Activated naive CD4-positive, alpha-beta T cell treated with anti-CD3 and anti-CD28 coated beads, Interleukin-2, amount 50 U/mL, for 72 hours (primary cell): ENCODE results near the gene ST6GALNAC2. TPM values are rescaled to one million over a fixed set of nuclear protein-coding genes. Genes with fewer than 3 reads are reported as not detected.
"Not testable (repeated sequence)": the region's sequence is repeated elsewhere in the genome, so short reads cannot be mapped to it uniquely, and the experiment has no call there.

Source experiments
- ATAC-seq, 2 donors: fragments of 150-1000 bp; cut with Tn5 transposase; 2 replicates each; pipeline ENCODE4 v1.10.0; 2021; ENCODE audit warnings: mild to moderate bottlenecking in 2 of 2, moderate library complexity in 2 of 2
- DNase-seq, 2 donors: peaks; one replicate each; pipeline ENCODE4 v3.0.0; 2021 to 2022; ENCODE audit warnings: low spot score in 2 of 2
- H3K27ac Mint-ChIP-seq, 2 donors: one replicate each; pipeline ENCODE4 v1.8.0; 2022; ENCODE audit warnings: mild to moderate bottlenecking in 2 of 2, mixed read lengths in 2 of 2
- H3K36me3 Mint-ChIP-seq, 2 donors: one replicate each; pipeline ENCODE4 v1.8.0; 2022; ENCODE audit warnings: mixed read lengths in 2 of 2
- H3K9me3 Mint-ChIP-seq, 2 donors: one replicate each; pipeline ENCODE4 v1.8.0; 2022; ENCODE audit warnings: mixed read lengths in 2 of 2
- total RNA-seq, 2 donors: library from RNA; stranded (reverse); gene quantifications; one replicate each; pipeline ENCODE4 v1.2.3, GENCODE V29; 2022

Gene ST6GALNAC2
- total RNA-seq, 2 donors from 2014 or later = not detected

DNA sequence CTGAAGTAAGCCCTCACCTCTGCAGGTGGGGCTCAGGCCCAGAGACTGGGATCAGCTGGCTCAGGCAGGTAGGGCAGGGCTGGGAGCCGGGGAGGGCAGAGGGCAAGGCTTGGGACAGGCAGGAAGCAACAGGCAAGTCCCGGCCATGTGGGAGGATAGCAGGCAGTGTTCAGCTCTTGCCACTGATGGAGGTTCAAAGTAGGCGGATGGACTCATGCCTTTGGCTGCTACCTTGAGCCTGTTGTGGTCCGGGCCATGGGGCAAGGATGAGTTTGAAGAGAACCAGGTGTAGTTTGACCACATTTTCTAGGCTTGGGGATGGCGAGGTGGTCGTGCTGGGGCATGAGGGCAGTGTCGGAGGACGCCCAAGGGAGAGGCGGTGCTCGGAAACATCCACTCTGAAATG lies 43.1 kb downstream of the ST6GALNAC2 start:
- H3K27ac Mint-ChIP-seq = no peak overlapping the region
- ATAC-seq (no peak), DNase-seq (no peak)
- H3K9me3 Mint-ChIP-seq = no peaks in the 10 kb centered on the region
- no peaks in the 10 kb centered on the region for H3K36me3 Mint-ChIP-seq

DNA sequence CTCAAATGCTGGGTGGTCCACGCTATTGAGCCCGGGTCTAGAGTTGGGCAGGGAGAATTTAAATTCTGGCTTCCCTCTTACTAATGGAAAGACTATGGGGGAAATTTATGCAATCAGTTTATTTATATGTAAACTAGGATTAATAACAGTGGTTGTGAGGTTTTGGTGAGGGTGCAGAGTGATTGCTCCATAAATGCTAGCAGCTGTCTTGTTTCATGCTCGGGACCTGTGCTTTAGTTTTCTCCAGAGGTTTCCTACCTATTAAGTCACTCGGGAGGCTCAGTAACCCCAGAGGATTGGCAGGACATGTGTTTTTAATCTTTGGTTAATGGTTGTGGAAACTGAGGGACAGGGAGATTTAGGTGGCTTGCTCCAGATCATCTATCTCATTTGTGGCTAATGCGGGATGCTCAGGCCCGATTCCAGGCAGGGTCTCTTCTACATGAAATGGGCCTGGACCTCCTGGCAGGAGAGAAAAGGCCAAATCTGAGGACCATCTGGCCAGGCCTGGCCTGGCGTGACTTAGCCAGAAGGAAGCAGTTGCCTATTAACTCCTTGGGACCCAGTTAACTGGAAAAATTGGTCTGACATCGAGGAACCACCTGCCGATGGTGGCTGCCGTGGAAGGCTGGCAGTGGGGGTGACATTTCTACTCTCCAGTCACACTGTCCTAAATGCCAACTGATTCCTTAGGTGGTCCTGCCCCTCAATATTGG lies 43.8 kb downstream of the ST6GALNAC2 start:
- H3K36me3 Mint-ChIP-seq = no peaks in the 10 kb centered on the region
- no peak overlapping the region for H3K27ac Mint-ChIP-seq
- no peaks in the 10 kb centered on the region for H3K9me3 Mint-ChIP-seq
- DNase-seq (no peak), ATAC-seq (no peak)

DNA sequence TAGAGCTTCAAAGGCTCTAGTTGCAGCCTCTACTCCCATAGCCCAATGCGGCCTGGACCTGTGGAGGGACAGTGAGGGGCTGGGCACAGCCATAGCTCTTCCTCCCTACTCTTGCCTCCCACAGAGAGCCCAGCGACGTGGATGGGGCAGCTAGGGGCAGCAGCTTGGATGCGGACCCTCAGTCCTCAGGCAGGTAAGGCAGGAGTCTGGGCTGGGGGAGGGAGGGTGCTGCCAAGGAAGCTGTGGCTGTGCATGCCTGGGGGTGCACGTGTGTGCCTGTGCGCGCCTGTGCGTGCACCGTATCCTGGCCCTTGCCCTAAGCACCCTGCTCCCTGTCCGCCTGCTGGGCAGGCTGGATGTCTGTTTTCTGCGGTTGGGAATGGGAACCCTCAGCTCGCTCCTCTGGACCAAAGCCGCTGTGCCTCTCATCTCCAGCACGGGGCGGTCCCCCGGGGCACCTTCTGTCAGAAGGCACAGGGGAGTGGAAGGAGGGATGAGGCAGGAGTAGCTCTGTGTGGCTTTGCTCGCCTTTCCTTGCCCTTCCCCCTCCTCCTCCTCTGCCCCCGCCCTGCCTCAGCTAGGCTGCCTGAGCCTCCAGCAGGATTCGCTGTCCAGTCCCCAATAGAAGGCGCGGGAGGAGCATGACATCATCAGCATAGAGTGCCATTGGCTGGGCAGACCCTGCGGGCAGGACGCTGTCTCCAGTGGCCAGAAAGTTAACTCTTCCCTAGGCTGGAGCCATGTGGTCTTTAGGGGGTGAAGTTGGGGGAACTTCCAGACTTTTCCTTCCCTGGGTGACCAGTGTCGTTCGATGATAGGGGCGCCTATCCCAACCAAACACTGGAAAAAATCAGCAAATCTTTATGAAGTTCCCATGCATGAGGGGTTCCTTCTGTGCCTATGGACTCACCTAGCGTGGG lies 45.0 kb downstream of the ST6GALNAC2 start:
- peak; percentile 68 to 79 for ATAC-seq
- no peak for DNase-seq
- Mint-ChIP-seq H3K9me3 (no peaks in the 10 kb centered on the region), H3K36me3 (no peaks in the 10 kb centered on the region), H3K27ac (no peak overlapping the region)

DNA sequence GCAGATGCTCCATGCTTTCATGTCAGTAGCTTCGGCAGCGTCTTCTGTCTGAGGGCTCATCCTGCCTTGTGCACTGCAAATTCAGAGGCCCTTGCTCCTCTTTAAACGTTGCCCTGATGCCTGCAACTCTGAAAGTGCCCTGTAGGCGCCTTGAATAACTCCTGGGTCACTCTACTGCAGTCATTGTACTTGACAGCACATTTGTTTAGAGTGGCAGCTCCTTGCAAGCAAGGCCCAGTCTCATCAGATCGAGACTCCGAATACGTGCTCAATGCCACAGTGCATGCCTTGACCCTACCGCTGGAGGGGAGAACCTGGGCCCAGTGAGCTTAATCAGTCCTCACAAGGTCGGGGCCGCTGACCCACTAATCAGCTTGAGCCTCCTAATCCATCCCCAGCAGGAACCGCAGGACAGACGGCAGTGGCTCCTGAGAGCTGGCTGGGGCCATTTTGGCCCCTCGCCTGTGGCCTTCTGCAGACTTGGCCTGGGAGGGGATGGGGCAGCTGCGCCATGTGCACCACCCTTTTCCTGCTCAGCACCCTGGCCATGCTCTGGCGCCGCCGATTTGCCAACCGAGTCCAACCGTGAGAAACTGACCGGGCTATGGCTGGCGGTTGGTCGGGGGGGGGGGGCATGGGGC lies 45.9 kb downstream of the ST6GALNAC2 start, which contains the start of gene PRCD:
Gene PRCD (plus strand): TSS at position 414 of the 641 bp plus-strand sequence. CDS start 98 bp downstream, at position 512.
- H3K36me3 Mint-ChIP-seq = no peaks in the 10 kb centered on the region
- no peak for ATAC-seq
- H3K27ac Mint-ChIP-seq = no peak within 1 kb of the TSS
- H3K9me3 Mint-ChIP-seq = no peaks in the 10 kb centered on the region
- no peak for DNase-seq

DNA sequence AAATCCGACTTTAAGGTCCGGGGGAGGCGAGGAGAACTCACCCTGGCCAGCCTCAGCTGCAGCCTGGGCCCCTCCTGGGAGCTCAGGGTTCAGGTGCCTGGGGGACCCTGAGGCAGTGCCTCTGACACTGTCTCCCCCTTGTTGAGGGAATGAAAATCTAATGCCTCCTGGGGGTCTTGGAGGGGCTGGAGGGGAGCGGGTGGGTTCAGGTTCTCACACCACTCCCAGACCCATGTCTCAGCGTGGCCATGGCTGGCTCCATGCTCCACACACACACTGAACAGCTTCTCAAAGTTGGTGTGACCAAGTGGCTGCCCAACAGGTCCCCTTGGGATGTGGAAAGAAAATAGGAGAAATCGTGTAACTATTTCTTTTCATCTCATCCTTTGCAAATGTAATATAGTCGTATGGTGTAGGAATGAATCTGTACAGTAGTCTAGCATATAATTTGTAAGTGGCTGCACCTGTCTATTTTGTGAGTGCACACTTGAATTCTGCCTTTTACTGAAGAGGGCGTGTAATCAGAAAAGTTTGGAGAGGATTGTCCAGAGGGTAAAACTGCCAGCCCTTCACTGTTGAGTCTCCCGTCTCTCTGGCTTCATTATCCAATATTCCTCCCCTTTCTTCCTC lies 46.6 kb downstream of the ST6GALNAC2 start:
- no peaks in the 10 kb centered on the region for H3K9me3 Mint-ChIP-seq
- no peak for ATAC-seq
- H3K27ac Mint-ChIP-seq = no peak overlapping the region
- no peak for DNase-seq
- no peaks in the 10 kb centered on the region for H3K36me3 Mint-ChIP-seq

DNA sequence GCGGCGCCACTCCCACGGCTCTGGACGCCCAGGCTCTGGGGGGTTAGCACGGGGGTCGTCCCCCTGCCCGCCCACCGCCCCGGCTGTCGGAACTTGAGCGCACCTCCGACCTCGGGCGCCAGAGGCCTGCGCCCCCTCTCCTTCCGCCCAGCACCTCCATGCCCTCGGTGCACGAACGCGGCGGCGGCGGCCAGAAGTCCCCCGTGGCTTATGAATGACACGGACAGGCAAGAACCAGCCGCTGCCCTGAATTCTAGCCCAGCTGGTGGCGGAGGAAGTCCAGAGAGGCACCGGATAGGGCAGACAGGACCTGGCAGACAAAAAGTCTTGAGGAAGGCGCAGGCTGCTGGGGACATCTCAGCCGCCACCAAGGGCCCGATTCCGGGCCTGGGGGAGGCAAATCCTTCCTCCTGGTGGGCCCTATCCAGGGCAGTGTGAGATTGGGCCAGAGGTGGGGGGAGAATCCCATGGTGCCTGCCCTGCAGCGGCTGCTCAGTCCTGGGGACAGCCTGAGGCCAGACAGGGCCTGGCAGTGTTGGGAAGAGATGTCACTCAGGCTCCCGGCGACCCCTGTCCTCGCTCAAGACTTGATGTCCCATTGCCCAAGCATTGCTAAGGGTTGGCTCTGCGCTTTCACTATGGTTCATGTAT lies 47.3 kb downstream of the ST6GALNAC2 start:
- DNase-seq (no peak), ATAC-seq (no peak)
- H3K27ac Mint-ChIP-seq = no peak overlapping the region
- H3K36me3 Mint-ChIP-seq = no peaks in the 10 kb centered on the region
- no peaks in the 10 kb centered on the region for H3K9me3 Mint-ChIP-seq

DNA sequence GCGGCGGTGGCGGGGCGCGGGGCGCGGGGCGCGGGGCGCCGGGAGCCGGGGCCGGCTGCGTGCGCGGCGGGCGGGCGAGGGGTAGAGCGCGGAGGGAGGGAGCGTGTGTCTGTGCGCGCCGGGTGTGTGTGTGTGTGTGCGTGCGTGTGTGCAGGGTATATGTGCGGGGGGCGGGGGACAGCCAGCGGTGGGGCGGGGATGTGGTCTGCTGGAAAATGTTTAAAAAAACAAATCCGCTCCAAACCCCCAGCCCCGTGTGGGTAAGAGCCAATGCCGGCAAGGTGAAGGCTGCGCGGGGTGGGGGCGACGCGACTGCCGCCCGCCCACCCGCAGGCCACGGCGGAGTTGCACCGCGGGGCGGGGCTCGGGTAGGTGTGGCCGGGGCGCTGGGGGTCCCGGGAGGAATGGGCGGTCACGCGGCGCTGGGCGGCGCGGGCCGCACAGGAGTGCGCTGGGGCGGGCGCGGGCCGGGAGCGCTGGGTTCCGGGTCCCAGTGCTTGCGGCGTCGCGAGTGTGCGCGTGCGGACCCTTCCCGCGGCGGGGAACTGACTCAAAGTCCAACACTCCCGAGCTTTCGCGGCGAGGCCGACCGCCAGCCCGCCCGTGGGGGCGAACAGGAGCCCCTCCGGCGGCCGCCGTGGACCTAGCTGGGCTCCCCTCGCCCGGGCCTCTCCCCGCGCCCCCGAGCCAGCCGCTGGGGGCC lies 47.9 kb downstream of the ST6GALNAC2 start, which contains the start of gene CYGB:
Gene CYGB (minus strand): TSS at position 132 of the 703 bp plus-strand sequence. CDS start 167 bp downstream, outside the sequence.
- Mint-ChIP-seq H3K36me3 (no peaks in the 10 kb centered on the region), H3K27ac (no peak within 1 kb of the TSS), H3K9me3 (no peaks in the 10 kb centered on the region)
- peak; percentile 14 to 42 for ATAC-seq
- no peak for DNase-seq

DNA sequence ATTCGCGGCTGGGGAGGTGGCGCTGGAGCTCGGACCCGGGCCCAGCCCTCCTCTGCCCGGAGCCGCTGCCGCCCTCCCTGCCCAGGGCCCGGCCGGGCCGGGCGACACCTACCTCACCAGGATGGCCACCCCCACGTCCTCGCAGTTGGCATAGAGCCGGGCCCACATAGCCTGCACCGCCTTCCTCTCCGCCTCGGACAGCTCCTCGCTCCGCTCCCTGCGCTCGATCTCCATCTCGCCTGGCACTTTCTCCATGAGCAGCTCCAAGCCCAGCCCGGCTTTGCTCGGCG lies 48.4 kb downstream of the ST6GALNAC2 start:
- Mint-ChIP-seq H3K9me3 (no peaks in the 10 kb centered on the region), H3K36me3 (no peaks in the 10 kb centered on the region), H3K27ac (no peak overlapping the region)
- no peak for ATAC-seq
- DNase-seq = no peak

DNA sequence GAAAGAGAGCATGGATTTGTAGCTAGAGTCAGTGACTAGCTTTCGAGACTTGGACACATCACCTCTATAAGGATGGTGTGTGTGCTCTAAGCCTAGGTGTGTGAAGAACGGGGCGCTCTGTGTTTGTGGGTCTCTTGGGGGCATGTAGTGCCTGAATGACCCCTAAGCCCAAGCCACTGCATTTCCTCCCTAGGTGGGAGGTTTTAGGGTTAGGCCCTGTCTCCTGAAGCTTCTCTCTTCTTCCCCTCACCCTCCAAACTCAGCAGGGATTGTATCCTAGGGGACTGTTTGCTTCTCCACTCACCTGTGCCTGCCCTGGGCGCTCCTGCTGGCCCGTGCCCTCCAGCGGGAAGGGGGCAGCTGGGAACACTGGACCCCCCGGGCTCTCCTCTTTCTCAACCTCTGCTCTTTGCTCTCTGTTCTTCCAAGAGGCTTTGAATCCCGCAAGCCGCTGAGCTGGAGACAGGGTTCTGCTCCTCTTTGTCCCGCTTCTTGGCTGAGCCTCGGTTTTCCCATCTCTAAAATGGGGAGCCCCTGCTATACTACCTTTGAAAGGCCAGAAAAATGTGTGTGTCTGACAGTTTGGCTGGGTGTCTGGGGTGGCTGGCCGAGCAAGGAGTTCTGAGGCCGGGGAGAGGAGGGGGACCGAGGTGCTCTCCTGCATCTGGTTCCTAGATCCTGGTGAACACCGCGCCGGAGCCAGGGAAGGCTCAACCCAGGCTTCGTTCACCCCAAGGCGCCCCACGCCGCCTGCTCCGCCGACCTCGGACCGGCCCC lies 49.0 kb downstream of the ST6GALNAC2 start:
- DNase-seq = no peak
- no peak overlapping the region for H3K27ac Mint-ChIP-seq
- ATAC-seq = no peak
- no peaks in the 10 kb centered on the region for H3K9me3 Mint-ChIP-seq
- no peaks in the 10 kb centered on the region for H3K36me3 Mint-ChIP-seq

DNA sequence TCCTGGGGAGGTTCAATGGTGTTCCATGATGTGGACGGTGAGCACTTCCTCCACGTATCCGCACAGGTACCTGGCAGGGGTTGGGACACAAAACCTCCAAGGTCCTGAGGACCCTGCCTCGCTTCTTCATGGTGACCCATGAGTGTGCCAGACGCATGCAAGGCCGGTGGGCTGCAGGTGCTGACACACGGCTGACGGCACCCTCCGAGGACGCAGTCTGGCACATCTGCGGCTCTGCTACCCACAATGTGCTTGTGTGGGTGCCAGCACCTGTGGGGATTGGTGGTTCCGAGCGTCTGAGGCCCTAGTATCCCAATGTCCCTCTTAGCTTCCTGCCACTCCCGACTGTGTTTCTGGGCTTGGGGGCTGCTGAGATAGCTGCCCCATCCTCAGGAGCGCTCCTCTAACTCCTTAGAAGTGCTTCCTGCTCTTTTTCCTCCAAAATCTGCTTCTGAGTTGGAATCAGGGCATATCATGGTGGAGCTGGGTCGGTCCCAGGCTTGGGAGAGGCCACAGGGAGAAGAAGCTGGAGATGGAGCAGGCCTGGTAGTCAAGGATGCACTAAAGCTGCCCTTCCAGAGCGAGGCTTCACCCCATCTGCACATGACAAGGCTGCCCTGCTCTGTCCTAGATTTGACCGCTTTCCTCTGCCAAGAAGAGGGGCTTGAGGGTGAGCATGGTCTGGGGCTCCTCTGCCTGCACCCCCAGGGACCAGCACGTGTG lies 49.7 kb downstream of the ST6GALNAC2 start:
- no peaks in the 10 kb centered on the region for H3K36me3 Mint-ChIP-seq
- no peak for DNase-seq
- no peak overlapping the region for H3K27ac Mint-ChIP-seq
- H3K9me3 Mint-ChIP-seq = no peaks in the 10 kb centered on the region
- no peak for ATAC-seq

DNA sequence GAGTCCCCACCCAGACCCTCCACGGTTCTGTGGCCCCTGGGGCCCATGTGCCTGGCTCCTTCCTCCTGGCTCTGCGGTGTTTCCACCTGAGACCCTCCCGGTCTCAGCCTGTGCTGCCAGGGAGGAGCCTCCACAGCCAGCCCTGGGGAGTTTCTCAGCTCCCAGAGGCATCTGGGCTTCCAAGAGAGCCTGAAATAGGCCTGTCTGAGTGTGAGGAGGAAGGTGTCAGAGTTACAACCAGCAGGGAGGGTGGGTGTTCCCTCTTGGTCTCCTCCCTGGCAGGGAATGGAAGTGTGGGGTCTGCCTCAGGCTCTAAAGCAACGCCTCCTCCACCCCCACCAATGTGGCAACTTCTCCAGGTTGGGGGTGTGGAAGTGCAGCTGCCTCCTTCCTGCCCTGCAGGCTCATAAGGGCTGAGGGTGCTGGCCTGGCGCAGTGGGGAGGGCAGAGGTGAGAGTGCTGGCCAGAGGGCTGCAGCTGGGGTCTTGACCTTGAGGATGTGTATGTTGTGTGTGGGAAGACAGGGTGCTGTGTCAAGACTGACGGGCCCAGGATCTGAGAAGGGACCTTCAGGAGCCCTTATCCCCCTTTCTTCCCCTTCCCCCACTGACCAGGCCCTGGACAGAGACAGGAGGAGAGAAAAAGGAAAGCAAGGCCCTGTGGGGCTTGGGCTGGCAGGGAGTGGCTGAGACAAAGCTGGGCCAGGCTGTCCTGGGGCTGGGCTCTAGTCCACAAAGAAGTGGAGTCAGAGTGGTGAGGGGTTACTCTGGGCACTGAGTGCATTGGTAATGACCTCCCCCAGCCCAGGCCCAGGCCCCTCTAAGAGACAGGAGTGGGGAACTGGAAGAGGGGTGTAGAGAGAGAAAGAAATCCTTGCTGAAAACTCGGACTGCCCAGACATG lies 50.6 kb downstream of the ST6GALNAC2 start:
- Mint-ChIP-seq H3K36me3 (no peaks in the 10 kb centered on the region), H3K9me3 (no peaks in the 10 kb centered on the region), H3K27ac (no peak overlapping the region)
- ATAC-seq = no peak
- no peak for DNase-seq

DNA sequence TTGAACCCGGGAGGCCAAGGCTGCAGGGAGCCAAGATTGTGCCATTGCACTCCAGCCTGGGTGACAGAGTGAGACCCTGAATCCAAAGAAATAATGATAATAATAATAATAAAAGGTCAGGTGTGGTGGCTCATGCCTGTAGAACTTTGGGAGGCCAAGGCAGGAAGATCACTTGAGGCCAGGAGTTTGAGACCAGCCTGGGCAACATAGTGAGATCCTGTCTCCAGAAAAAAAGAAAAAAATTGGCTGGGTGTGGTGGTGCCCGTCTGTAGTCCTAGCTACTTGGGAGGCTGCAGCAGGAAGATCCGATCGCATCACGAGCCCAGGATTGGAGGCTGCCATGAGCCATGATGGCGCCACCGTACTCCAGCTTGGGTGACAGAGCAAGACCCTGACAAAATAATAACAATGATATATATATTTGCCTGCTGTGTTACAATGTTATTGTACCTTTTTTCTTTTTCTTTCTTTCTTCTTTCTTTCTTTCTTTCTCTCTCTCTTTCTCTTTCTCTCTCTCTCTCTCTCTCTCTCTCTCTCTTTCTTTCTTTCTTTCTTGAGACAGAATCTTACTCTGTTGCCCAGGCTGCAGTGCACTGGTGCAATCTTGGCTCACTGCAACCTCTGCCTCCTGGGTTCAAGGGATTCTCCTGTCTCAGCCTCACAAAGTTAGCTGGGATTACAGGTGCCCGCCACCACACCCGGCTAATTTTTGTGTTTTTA lies 51.9 kb downstream of the ST6GALNAC2 start:
- not testable (repeated sequence) for DNase-seq, H3K36me3 Mint-ChIP-seq, H3K9me3 Mint-ChIP-seq, ATAC-seq
- H3K27ac Mint-ChIP-seq = peak overlapping the region in 1 of 2 donors; percentile 15

DNA sequence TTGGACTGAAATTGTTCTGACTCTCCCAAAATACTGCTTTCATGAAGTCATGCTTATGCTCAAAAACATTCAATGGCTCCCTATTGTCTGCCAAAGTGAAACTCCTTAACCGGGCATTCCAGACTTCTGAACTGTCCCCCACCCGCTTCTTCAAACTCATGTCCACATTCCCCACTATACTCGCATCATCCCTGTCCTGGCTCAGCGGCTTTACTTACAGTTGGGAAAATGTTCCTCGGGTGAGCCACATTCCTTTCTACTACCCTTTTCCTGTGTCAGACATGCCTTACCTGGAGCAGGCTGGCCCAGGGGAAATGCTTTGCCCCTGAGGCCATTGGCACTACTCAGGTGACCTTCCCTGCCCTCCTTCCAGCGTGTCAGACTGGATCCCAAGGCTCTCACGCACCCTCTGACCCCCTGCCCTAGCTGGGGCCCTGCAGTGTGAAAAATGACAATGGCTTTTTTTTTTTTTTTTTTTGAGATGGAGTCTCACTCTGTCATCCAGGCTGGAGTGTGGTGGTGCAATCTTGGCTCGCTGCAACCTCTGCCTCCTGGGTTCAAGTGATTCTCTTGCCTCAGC lies 53.5 kb downstream of the ST6GALNAC2 start:
- no peak for ATAC-seq
- Mint-ChIP-seq H3K9me3 (no peaks in the 10 kb centered on the region), H3K27ac (no peak overlapping the region), H3K36me3 (no peaks in the 10 kb centered on the region)
- no peak for DNase-seq
